ENCODE measurements around the gene RPL9.
"Not testable (repeated sequence)": the region's sequence is repeated elsewhere in the genome, so short reads cannot be mapped to it uniquely, and the experiment has no call there.

The RPL9 gene

GRCh38 chr4:39422247-39422646 is 36.5 kb downstream of the RPL9 start:
- DNase-seq: no peak

GRCh38 chr4:39415678-39416283 is 42.9 kb downstream of the RPL9 start:
- no peak for DNase-seq

- not testable (repeated sequence) for DNase-seq
These were observed 47.2 kb downstream of the RPL9 start for GRCh38 chr4:39411561-39411960.

- no peak for DNase-seq
These were observed 48.3 kb downstream of the RPL9 start for GRCh38 chr4:39410415-39410814.

GRCh38 chr4:39407584-39407885 is 51.2 kb downstream of the RPL9 start:
- no peak for DNase-seq

GRCh38 chr4:39406763-39407583 is 51.7 kb downstream of the RPL9 start, which contains the start of gene KLB:
Gene KLB, plus strand, starts transcription at chr4:39406930. Its CDS starts 20 bp downstream, at chr4:39406950.
- DNase-seq: no peak

Data from NCI-H226 (cell line).